Activated CD4-positive, alpha-beta T cell treated with anti-CD3 and anti-CD28 coated beads for 48 hours (primary cell): Measurements from ENCODE around the gene C20orf96.
"Not testable (repeated sequence)": the region's sequence is repeated elsewhere in the genome, so short reads cannot be mapped to it uniquely, and the experiment has no call there.

ENCODE experiments used
- DNase-seq: peaks from one replicate; pipeline ENCODE4 v3.0.0-alpha.2; 2020

C20orf96 gene

GRCh38 chr20:278181-278580 lies 12.4 kb downstream of the C20orf96 start:
- no peak for DNase-seq

- DNase-seq: no peak
Observed at GRCh38 chr20:277496-277781, 13.1 kb downstream of the C20orf96 start.

DNA sequence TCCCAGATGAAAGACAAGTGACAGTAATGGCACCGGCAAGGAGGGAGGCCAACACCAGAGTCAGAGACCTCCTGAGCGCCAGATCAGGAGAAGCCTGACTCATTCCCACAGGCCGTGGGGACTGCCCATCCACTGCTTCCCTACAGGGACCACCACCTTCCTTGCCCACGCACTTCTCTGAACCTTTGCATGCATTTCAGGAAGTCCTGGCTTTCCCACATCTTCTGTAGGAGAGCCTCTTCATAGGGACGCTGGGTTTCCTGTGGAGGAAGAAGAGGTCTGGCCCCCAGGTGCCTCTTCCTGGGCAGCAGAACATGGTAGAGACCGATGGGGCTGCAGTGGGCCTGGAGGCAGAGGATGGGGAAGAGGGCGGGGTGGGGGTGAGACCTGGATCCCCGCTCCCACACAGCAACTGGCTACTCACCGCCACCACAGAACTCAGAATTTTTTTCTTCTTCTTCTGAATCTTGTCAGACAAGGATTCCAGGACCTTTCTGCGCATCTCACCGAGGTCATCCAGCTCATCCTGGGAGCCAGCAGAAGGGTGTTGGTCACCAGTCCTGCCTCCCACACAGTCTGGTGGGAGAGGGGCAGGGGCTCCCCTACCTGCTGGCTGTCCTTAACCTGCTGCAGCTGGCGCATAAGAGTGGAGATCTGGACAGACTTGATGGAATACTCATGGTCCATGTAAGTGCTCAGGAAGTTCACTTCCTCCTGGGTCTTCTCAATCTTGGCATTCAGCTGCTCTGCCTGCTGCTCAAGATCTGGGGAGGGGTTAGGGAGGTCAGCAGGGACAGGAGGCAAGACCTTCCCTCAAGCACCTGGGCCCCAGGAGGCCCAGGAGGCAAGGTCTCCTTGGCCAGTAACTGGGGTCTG lies 13.7 kb downstream of the C20orf96 start:
- no peak for DNase-seq

GRCh38 chr20:275791-276190 lies 14.8 kb downstream of the C20orf96 start:
- no peak for DNase-seq

DNA sequence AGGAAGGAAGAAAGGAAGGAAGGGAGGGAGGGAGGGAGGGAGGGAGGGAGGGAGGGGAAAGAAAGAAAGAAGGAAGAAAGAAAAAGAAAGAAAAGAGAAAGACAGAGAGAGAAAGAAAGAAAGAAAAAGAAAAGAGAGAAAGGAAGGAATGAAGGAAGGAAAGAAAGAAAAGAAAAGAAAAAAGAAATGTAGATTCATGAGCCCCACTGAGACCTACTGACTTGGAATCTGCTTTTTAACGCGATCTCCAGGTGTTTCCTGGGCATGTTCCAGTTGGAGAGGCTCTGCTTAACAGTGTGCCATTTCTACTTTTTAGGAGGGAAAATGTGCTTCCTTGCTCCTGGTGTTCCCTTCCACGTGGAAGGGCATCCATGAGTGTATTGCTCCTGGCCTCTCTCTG lies 16.7 kb downstream of the C20orf96 start:
- no peak for DNase-seq

DNA sequence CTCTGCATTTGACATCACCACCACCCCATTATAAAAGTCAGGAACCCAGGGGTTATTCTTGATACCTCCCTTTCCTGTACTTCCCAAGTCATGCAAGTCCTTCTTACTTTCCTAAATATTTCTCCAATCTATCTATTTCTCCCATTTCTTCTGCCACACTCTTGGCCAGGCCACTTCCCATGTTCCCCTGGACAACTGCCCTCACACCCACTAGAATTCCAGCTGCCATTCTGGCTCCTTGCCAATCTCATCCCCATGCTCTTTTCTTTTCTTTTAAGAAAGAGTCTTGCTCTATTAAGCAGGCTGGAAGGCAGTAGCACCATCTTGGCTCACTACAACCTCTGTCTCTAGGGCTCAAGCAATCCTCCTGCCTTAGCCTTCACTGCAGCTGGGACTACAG lies 17.8 kb downstream of the C20orf96 start:
- no peak for DNase-seq

DNA sequence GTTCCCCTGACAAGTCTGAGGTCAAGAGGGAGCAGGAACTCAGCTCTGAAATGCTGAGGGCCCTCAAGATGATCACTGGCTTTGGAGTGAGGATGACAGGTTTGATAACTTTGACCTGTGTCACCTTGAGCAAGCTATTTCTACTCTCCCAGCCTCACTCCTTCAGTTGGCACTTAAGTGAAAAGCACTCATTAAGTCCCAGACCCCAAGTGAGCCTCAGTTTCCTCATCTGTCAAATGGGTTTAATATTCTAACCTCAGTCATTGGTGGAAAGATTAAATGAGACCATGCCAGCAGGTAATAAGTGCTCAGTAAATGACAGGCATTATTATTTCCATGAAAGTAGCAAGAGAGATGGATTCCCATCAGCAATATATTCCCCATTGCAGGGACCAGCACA lies 19.0 kb downstream of the C20orf96 start:
- DNase-seq: no peak

DNA sequence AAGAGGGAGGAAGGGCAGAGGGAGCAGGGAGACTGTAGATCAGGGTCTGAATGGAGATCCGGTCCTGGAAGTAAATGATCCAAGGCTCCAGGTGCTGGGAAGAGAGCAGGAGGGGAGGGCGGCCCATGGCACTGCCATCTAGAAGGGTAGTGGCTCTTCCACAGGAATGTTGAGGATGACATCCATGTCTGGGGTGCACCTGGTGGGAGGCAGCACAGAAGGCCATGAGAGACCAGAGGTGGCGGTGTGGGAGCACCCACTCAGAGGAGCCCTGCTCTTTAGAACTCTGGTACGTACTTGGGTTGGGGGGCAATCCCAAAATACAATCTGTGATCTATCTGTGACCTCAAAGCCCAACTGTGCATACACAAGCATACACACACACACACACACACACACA lies 19.5 kb downstream of the C20orf96 start:
- no peak for DNase-seq

DNA sequence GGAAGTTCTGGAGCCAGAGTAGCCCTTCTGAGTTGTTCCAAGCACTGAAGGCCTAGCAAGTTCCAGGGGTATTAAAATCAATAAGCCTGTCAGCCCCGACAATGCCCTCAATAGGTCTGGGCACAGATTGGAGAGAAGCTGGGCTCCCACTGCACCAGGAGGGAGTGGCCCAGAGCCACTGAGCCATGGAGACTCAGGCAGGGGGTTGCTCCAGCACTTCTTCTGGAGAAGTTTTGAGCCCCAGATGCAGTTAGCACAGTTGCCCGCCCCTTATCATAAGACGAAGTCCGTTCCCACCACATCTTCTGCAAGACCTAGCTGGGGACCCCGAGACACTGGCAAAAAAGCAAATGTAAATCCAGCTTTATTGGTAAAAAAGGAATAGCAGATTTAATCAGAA lies 20.0 kb downstream of the C20orf96 start:
- DNase-seq: no peak

GRCh38 chr20:266596-267562 lies 23.7 kb downstream of the C20orf96 start:
- peak; percentile 95 for DNase-seq

GRCh38 chr20:263701-264100 lies 26.8 kb downstream of the C20orf96 start:
- DNase-seq: no peak

- DNase-seq: no peak
Observed at GRCh38 chr20:259981-260380, 30.6 kb downstream of the C20orf96 start.

DNA sequence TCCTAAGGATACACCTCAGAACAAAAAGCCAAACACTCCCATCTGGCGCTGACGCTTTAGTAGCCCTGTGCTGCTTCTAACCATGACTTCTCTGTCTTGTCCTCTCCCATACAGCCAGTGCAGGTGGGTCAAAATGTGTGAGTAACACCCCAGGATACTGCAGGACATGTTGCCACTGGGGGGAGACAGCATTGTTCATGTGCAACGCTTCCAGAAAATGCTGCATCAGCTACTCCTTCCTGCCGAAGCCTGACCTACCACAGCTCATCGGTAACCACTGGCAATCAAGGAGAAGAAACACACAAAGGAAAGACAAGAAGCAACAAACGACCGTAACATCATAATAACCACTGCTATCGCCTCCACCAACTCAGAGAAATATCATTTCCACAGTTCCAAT lies 31.6 kb downstream of the C20orf96 start:
- DNase-seq: peak; percentile 15

GRCh38 chr20:258269-258858 lies 32.2 kb downstream of the C20orf96 start:
- peak; percentile 6 for DNase-seq

DNA sequence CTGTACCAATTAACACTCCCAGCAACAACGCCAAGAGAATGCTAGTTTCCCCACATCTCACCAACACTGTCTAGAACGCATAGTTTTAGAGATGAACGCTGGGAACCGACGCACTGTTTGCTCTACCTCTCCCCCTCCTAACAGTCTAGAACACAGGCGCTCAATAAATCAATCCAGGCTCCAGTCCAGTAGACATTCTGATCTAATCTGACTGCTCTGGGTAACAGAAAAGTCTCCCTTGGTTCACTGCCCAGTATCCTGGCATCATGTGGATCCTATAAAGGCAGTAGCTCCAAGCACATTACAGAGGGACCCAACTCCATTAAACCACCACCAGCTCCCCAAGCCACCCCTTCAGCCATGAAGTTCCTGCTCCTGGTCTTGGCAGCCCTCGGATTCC lies 33.1 kb downstream of the C20orf96 start, which contains the start of gene DEFB132:
Gene DEFB132 (plus strand): TSS at position 306 of the 400 bp plus-strand sequence. CDS start 55 bp downstream, at position 361.
- DNase-seq: no peak

DNA sequence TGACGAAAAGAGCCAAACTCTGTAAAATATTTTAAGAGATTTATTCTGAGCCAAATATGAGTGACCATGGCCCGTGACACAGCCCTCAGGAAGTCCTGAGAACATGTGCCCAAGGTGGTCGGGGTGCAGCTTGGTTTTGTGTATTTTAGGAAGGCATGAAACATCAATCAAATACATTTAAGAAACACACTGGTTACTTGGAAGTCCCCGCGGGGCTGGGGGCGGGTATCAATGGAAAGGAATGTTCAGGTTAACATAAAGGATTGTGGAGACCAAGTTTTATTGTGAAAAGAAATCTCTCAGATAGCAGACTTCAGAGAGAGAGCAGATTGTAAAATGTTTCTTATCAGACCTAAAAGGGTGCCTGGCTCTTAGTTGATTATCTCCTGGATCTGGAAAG lies 37.1 kb downstream of the C20orf96 start:
- not testable (repeated sequence) for DNase-seq

- no peak for DNase-seq
Observed at GRCh38 chr20:252801-253200, 37.7 kb downstream of the C20orf96 start.

- no peak for DNase-seq
Observed at GRCh38 chr20:251354-251753, 39.2 kb downstream of the C20orf96 start.

DNA sequence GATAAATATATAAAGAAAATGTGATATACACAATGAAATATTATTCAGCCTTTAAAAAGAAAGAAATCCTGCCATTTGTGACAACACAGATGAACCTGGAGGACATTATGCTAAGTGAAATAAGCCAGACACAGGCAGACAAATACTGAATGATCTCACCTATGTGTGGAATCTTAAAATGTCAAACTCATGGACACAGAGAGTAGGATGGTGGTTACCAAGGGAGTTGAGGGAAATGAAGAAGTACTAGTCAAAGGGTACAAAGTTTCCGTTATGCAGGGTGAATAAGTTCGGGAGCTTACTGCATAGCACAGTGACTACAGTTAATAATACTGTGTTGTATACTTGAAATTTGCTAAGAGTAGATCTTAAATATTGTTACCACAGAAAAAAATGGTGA lies 47.6 kb downstream of the C20orf96 start:
- DNase-seq: no peak

GRCh38 chr20:237929-238328 lies 52.6 kb downstream of the C20orf96 start:
- no peak for DNase-seq

DNA sequence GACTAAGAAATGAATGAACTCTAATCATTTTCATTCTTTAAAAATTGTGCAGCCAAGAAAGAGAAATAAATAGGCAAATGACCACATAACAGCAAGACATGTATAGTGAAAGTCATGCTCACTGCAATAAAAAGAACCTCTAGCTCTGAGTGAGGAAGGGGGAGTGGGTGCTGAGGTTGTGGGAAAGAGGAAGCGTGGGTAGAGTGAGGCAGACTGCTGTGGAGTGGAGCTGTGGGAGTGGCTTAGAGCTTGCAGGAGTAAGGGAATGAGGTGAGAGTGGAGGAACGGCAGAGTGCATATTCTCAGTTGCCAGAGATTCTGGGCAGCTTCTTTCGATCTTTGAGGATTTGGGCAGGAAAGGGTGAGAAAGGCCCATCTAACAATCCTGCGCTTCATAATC lies 53.1 kb downstream of the C20orf96 start:
- DNase-seq: peak; percentile 49

GRCh38 chr20:235891-236290 lies 54.7 kb downstream of the C20orf96 start:
- DNase-seq: no peak

GRCh38 chr20:227439-228105 lies 63.0 kb downstream of the C20orf96 start:
- no peak for DNase-seq
